Ecto neural progenitor cell (in vitro differentiated cells): ENCODE results near the gene C19orf44.
"Not testable (repeated sequence)": the region's sequence is repeated elsewhere in the genome, so short reads cannot be mapped to it uniquely, and the experiment has no call there.

ENCODE experiments used
- DNase-seq: peaks from one replicate; pipeline ENCODE4 v3.0.0-alpha.2; 2018; ENCODE audit warnings: low spot score

Gene C19orf44

DNA sequence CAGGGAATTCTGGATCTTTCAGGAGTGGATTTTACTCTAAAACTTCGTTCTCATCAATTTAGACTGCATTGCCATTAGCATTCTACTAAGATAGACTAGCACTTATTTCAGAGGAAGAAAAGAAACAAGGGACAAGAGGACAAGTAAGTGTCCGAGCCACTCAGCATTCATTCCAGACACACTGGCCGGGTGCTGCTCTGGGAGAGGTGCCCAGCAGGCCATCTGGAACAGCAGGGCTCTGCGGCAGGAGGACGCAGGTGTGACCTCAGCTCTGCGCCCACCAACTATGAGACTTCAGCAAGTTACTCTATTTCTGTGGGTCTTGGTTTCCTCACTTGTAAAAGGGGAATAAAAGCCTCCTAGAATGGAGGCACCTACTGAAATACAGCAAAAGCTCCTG, 28.6 kb upstream of the C19orf44 start:
- no peak for DNase-seq

GRCh38 chr19:16470541-16470910, 25.7 kb upstream of the C19orf44 start:
- DNase-seq, result no peak

GRCh38 chr19:16470911-16471811, 25.0 kb upstream of the C19orf44 start:
- no peak for DNase-seq

GRCh38 chr19:16472559-16472899, 23.7 kb upstream of the C19orf44 start:
- DNase-seq, result not testable (repeated sequence)

DNA sequence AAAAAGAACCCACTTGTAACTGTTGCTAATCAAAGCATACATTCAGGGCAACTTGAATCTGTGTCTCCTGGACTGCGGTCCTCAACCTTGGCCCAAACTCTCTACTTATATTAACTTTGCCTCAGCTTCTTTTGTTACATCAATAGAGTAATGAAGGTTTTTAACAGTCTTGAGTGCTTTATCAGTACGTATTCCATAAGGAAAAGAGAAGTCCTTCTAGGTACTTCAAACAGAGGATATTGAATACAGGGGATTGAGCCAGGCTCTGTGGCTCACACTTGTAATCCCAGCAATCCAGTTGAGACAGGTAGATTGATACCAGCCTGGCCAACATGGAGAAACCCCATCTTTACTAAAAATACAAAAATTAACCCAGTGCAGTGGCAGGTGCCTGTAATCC, 23.2 kb upstream of the C19orf44 start:
- DNase-seq, result no peak

DNA sequence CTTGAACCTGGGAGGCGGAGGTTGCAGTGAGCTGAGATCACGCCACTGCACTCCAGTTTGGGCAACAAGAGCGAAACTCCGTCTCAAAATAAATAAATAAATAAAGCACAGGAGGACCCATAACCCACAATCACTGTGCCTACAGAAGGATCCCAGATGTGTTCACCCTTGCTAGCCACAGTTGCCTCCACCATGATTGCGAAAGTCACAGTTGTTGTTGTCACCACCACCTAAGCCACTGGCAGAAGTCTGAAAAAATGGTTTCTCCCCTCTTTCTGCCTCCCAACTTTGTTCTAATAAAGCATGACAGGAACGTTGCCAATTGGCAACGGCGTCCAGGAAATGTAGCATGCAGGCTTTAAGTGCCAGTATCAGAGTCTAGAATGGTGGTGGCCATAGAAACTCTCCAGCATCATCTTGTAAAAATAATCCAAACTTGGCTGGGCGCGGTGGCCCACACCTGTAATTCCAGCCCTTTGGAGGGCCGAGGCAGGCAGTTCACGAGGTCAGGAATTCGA, 22.3 kb upstream of the C19orf44 start:
- DNase-seq, result no peak

- no peak for DNase-seq
These were observed 19.8 kb upstream of the C19orf44 start for GRCh38 chr19:16476401-16476800.

GRCh38 chr19:16477311-16477710, 18.9 kb upstream of the C19orf44 start:
- DNase-seq, result no peak

DNA sequence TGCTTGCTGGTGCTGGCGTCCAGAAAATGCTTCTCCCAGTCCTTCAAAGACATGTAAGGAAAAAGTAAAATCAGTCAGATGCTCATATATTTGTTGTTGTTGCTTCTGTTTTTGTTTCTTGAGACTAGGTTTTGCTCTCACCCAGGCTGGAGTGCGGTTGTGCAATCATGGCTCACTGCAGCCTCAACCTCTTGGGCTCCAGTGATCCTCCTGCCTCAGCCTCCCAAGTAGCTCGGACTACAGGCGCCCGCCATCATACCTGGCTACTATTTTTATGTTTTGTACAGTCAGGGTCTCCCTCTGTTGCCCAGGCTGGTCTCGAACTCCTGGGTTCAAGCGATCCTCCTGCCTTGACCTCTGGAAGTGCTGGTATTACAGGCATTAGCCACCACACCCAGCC, 13.4 kb upstream of the C19orf44 start:
- DNase-seq, result no peak

DNA sequence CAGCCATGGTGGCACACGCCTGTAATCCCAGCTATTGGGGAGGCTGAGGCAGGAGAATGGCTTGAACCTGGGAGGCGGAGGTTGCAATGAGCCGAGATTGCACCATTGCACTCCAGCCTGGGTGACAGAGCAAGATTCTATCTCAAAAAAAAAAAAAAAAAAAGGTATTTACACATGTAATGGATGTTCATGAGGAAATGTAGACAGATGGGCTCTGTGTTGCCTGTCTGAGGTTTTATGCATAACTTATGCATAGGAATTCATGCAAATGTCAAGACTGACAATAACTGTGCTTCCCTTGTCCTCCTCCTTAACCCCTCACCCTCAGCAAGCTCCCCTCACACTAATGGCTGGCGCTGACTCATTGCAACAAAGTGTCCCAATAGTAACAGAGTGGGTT, 9.7 kb upstream of the C19orf44 start:
- not testable (repeated sequence) for DNase-seq

DNA sequence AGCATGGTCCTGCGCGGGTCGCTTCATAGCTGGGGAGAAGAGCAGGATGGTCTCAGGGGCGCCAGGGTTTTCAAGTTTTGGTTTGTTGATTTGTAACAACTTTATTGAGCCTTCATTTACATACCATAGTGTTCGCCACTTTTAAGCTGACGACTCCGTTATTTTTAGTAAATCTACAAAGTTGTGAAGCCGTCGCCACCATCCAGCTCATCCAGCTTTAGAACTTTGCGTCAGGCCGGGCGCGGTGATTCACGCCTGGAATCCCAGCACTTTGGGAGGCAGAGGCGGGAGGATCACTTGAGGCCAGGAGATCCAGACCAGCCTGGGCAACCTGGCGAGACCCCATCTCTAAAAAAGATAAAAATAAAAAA, 404 bp downstream of the C19orf44 start:
- DNase-seq, result no peak

GRCh38 chr19:16497042-16497441, 848 bp downstream of the C19orf44 start:
- DNase-seq, result no peak

GRCh38 chr19:16497837-16498236, 1.6 kb downstream of the C19orf44 start:
- no peak for DNase-seq

DNA sequence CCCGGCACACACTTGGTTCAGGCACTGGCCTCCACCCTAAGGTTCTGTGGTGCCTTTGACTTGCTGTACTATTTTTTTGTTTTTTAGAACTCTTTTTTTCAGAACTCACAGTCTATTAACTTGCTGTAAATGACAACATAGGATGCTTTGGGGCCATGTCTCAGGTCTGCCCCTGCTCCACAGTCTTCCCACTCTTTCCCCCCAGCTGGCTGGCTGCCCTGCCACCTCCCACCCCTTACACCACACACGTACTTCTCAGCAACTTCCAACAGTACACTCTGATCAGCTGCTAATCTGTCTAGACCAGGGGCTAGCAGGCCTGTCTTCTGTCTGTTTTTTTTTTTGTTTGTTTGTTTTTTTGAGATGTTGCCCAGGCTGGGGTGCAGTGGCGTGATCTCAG, 8.1 kb downstream of the C19orf44 start:
- DNase-seq, result no peak

- not testable (repeated sequence) for DNase-seq
These were observed 10.0 kb downstream of the C19orf44 start for GRCh38 chr19:16506161-16506560.

DNA sequence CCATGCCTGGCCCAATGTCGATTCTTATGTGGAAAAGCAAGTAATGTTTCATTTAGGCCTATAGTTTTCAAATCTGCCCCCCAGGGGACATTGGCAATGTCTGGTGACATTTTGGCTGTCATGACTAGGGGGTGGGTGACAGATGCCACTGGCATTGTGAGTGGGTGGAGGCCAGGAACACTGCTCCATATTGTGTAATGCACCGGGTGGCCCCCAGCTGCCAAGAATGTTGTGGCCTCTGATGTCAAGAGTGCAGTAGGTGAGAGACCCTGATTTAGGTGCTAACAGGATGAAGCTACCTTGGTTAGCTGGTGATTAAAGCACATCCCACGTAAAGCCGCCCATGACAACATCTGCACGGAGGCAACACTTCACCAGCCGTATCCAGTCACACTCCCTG, 10.8 kb downstream of the C19orf44 start:
- no peak for DNase-seq

- DNase-seq, result no peak
These were observed 12.4 kb downstream of the C19orf44 start for GRCh38 chr19:16508546-16508945.

DNA sequence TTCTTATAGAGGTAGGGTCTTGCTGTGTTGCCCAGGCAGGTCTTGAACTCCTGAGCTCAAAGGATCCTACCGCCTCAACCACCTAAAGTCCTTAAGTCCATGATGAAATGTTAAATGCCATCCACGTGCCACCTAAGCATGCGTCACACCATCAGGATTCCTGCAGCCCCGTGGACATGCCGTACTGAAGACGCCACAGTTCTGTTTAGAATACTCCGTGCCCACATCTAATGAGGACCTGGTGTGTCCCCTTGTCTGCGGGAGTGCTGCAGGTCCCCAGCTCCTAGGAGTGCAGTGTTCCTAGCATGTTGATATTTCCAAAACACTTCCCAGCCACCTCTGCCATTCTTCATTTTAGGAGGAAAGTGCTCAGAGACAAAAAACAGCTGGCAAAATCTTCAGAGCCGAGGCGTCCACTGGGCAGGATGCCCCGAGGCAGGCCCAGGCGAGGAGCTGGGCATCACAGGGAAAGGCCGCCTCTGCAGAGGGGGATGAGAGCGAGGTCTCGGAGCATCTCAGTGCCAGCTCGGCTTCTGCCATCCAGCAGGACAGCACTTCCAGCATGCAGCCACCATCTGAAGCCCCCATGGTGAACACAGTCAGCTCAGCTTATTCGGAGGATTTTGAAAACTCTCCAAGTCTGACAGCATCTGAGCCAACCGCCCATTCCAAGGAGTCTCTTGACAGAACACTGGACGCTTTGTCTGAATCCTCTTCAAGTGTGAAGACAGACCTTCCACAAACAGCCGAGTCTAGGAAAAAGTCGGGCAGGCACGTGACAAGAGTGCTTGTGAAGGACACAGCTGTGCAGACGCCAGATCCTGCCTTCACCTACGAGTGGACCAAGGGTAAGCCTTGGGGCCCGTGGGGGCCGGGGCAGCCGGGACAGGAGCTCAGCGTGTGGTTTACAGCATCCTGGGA, 13.2 kb downstream of the C19orf44 start:
- no peak for DNase-seq

GRCh38 chr19:16512611-16513010, 16.4 kb downstream of the C19orf44 start:
- not testable (repeated sequence) for DNase-seq

DNA sequence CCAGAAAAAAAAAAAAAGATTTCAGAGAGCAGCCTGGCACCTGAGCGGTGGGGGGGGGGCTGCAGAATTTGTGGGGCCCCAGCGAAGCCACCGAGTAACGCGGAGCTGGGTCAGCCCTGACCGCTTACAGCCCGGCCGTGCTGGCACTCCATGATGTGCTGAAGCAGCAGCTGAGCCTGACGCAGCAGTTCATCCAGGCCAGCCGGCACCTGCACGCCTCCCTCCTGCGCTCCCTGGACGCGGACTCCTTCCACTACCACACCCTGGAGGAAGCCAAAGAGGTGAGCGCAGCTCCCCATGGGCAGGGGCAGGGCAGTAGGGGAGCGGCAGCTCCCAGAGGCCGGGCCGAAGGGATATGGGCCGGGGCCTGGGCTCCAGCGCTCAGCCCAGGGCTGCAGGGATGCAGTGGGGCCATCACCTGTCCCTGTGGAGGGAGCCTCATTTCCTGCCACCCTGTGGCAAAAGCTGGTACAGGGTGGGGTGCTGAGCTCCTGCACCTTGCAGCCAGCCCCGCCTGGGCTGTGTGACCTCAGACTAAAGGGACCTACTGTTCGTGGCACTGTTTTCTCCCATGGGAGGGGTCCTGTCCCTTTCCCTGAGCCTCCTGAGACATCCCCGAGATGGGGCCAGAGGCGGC, 18.3 kb downstream of the C19orf44 start:
- no peak for DNase-seq

- no peak for DNase-seq
These were observed 20.2 kb downstream of the C19orf44 start for GRCh38 chr19:16516381-16516780.

DNA sequence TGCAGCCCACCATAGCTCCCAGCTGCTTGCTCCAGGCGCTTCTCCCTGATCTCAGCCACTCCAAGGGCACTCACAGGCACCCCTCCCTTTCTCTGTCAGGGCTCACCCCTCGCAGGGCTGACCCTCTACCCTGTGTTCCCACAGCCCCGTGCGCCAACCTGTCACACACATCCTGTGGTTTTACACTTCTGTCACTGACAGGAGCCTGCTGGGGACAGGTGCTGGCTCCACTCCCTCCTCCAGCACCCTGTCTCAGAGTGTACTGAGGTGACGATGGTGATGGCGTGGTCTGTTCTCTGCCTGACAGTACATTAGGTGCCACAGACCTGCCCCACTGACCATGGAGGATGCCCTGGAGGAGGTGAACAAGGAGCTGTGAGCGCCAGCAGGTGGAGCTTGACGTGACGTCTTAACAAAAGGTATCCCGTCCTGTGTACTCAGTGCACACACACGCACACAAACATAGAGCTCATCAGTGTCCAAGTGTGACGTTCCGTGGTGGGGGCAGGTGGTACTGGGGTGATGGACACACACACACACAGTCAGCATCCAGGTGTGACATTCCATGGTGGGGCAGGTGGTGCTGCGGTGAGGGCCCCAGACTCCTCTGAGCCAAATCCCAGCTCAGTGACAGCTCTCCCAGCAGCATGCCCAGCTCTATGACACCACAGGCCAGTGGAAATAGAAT, 20.9 kb downstream of the C19orf44 start:
- DNase-seq, result no peak
